K562 (cell line): Measurements from ENCODE around the gene COQ2. TPM values are rescaled to one million over a fixed set of nuclear protein-coding genes. Genes with fewer than 3 reads are reported as not detected.

Source experiments
- TRIM28 ChIP-seq: fragments of 450-650 bp; IDR thresholded peaks from 2 replicates; pipeline ENCODE4 v1.6.1; 2017
- polyA plus RNA-seq, 8 experiments: library from polyadenylated mRNA; depleted of rRNA in 4 of 8; stranded (reverse) in 5 of 8; unstranded in 3 of 8; fragments of >200 nt; fragmentation: Nextera tagmentation in 2 of 8; fragmentation: Illumina TruSeq in 1 of 8; extraction: Ambion mirVana in 2 of 8; extraction: Trizol in 1 of 8; gene quantifications; 2 replicates each; pipeline versions ENCODE4 v1.2.1 to v1.2.3, GENCODE V29; 2011 to 2014; ENCODE audit warnings: inconsistent platforms in 1 of 8, missing spikeins in 1 of 8
- total RNA-seq, 7 experiments: library from RNA; depleted of rRNA in 6 of 7; stranded (reverse); fragments of >200 nt in 6 of 7; fragmentation: Illumina TruSeq in 2 of 7; extraction: Trizol in 2 of 7; gene quantifications; 2 replicates each; pipeline versions ENCODE4 v1.2.1 to v1.2.3, GENCODE V29; 2011 to 2021; ENCODE audit warnings: low replicate concordance in 1 of 7
- TF ChIP-seq, protein P1 (sequence below): fragments of 450-650 bp; IDR thresholded peaks from 2 replicates; pipeline ENCODE4 v1.6.1; 2016
- TF ChIP-seq, protein P2 (sequence below), 2 experiments: fragments of 450-650 bp; formaldehyde crosslinking in 1 of 2; IDR thresholded peaks; 2 replicates each; pipeline versions ENCODE4 v1.4.0 to v1.6.1; 2014 to 2020; ENCODE audit warnings: mild to moderate bottlenecking in 2 of 2, borderline replicate concordance in 1 of 2, low read depth in 1 of 2
- TF ChIP-seq, protein P3 (sequence below): fragments of 450-650 bp; formaldehyde crosslinking; IDR thresholded peaks from 2 replicates; pipeline ENCODE4 v1.4.0; 2020; ENCODE audit warnings: mild to moderate bottlenecking, moderate library complexity
- TF ChIP-seq, protein P4 (sequence below), 3 experiments: IDR thresholded peaks in 2 of 3; conservative IDR thresholded peaks in 1 of 3; 2 replicates each; pipeline ENCODE4 v1.5.1; 2011 to 2012; ENCODE audit warnings: low read length in 3 of 3, mild to moderate bottlenecking in 3 of 3, control low read depth in 2 of 3, improper control_type of control experiment in 1 of 3, inconsistent platforms in 1 of 3, low read depth in 1 of 3, mixed read lengths in 1 of 3, moderate library complexity in 1 of 3; ENCODE audit not compliant: insufficient read depth in 2 of 3

Gene COQ2
- total and polyA plus RNA-seq, 9 of the 15 experiments (the other 6 are each of a cell fraction or from before 2014, with no cell fraction given): 1.9 to 13.5 (median 11.8) TPM

DNA sequence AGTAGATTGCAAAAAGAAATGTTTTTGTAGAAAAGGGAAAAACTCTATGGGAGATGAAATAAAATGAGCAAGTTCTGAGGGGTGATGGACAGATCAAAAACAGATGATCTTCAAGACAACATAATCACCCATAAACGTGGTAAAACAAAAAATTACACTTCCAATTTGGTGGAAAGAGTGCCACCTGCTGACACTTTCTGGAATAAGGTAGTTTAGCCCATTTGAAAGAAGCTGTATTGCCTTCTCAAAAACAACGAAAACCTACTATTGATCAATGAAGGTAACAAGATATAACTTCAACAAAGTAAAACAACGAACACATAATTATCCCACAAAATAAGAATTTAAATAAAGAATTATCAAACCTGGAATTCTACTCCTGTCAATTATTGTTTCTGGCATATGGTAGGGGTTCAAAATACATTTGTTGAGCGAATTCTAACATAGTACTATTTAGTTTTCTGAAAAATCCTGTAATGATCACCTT is 2.5 kb downstream of the COQ2 start (continued):
- TF ChIP-seq, protein P1, sequence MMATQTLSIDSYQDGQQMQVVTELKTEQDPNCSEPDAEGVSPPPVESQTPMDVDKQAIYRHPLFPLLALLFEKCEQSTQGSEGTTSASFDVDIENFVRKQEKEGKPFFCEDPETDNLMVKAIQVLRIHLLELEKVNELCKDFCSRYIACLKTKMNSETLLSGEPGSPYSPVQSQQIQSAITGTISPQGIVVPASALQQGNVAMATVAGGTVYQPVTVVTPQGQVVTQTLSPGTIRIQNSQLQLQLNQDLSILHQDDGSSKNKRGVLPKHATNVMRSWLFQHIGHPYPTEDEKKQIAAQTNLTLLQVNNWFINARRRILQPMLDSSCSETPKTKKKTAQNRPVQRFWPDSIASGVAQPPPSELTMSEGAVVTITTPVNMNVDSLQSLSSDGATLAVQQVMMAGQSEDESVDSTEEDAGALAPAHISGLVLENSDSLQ: peak; percentile 44; the same call in 1 of the 2 replicates
- TF ChIP-seq, protein P2, sequence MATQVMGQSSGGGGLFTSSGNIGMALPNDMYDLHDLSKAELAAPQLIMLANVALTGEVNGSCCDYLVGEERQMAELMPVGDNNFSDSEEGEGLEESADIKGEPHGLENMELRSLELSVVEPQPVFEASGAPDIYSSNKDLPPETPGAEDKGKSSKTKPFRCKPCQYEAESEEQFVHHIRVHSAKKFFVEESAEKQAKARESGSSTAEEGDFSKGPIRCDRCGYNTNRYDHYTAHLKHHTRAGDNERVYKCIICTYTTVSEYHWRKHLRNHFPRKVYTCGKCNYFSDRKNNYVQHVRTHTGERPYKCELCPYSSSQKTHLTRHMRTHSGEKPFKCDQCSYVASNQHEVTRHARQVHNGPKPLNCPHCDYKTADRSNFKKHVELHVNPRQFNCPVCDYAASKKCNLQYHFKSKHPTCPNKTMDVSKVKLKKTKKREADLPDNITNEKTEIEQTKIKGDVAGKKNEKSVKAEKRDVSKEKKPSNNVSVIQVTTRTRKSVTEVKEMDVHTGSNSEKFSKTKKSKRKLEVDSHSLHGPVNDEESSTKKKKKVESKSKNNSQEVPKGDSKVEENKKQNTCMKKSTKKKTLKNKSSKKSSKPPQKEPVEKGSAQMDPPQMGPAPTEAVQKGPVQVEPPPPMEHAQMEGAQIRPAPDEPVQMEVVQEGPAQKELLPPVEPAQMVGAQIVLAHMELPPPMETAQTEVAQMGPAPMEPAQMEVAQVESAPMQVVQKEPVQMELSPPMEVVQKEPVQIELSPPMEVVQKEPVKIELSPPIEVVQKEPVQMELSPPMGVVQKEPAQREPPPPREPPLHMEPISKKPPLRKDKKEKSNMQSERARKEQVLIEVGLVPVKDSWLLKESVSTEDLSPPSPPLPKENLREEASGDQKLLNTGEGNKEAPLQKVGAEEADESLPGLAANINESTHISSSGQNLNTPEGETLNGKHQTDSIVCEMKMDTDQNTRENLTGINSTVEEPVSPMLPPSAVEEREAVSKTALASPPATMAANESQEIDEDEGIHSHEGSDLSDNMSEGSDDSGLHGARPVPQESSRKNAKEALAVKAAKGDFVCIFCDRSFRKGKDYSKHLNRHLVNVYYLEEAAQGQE (IDR thresholded peaks at IDR 0.05; ENCODE audit: borderline replicate concordance): peak; percentile 46; the same call in 1 of the 2 replicates
- TF ChIP-seq, protein P2 (CRISPR knock-in tag; IDR thresholded peaks at IDR 0.05; ENCODE audit: low read depth): no peak
- TF ChIP-seq, protein P3, sequence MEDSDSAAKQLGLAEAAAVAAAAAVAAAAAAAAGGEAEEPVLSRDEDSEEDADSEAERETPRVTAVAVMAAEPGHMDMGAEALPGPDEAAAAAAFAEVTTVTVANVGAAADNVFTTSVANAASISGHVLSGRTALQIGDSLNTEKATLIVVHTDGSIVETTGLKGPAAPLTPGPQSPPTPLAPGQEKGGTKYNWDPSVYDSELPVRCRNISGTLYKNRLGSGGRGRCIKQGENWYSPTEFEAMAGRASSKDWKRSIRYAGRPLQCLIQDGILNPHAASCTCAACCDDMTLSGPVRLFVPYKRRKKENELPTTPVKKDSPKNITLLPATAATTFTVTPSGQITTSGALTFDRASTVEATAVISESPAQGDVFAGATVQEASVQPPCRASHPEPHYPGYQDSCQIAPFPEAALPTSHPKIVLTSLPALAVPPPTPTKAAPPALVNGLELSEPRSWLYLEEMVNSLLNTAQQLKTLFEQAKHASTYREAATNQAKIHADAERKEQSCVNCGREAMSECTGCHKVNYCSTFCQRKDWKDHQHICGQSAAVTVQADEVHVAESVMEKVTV: peak; percentile 44; the same call in 1 of the 2 replicates
- TF ChIP-seq, protein P4, sequence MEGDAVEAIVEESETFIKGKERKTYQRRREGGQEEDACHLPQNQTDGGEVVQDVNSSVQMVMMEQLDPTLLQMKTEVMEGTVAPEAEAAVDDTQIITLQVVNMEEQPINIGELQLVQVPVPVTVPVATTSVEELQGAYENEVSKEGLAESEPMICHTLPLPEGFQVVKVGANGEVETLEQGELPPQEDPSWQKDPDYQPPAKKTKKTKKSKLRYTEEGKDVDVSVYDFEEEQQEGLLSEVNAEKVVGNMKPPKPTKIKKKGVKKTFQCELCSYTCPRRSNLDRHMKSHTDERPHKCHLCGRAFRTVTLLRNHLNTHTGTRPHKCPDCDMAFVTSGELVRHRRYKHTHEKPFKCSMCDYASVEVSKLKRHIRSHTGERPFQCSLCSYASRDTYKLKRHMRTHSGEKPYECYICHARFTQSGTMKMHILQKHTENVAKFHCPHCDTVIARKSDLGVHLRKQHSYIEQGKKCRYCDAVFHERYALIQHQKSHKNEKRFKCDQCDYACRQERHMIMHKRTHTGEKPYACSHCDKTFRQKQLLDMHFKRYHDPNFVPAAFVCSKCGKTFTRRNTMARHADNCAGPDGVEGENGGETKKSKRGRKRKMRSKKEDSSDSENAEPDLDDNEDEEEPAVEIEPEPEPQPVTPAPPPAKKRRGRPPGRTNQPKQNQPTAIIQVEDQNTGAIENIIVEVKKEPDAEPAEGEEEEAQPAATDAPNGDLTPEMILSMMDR (IDR thresholded peaks at IDR 0.05 in 2 of 3, conservative IDR thresholded peaks at IDR 0.05 in 1 of 3; ENCODE audit: insufficient read depth in 2 of 3, low read depth in 1 of 3, low read length in 3 of 3): peak; percentile 58 to 78 (median 69); a peak in 5 of 6 replicates
- TF ChIP-seq TRIM28: no peak
- TF ChIP-seq, all 486 proteins: peak for 6
